Stomach (tissue), 4 donors: Measurements from ENCODE around the gene TMEM72.

Experiments
- POLR2A ChIP-seq, 4 donors: fragments of 450-650 bp; IDR thresholded peaks; one replicate each; pipeline ENCODE4 v1.6.1; 2016; ENCODE audit warnings: antibody characterized with exemption in 4 of 4, control low read depth in 2 of 4, mild to moderate bottlenecking in 1 of 4, moderate library complexity in 1 of 4
- TF ChIP-seq, protein P1 (sequence below), 7 experiments: fragments of 450-650 bp in 4 of 7; fragments of 200-600 bp in 3 of 7; sonication (generic) in 3 of 7; IDR thresholded peaks; one replicate each; pipeline ENCODE4 v1.5.1; 2016 to 2019; ENCODE audit warnings: antibody characterized with exemption in 7 of 7, control low read depth in 2 of 7, mild to moderate bottlenecking in 1 of 7

DNA sequence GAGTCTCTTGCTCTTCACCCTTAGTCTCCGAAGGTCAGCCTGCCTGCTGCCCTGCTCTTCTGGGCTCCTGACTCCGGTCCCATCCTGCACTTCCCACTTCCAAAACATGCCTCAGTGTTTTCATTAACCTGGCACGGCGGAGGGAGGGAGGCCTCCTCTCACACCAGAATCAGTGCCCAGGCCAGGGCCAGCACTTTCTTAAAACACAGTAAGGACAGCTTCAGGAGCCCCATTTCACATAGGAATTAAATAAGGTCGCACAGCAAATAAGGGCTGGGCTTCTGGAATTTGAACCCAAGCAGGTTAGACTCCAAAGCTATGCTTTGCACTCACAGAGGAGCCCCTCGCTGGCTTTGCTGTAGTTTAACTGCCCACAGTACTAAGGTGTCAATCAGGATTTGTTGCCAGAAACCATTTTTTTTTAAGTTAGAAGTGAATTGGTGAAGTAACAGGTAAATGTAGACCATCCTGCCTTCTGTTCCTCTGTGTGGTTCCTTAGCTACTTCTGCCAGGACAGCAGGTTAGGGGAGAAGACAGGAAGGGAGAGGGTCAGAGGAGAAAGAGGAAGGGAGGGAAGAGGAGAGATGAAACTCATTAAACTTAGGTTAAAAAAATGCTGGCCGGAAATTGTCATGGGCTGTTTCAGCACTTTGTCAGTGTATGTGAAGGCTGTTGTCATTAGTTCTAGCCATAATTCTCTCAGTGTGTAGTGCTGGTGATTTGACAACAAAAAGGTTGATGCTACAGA lies 49.5 kb downstream of the TMEM72 start:
- no peak for TF ChIP-seq POLR2A (IDR thresholded peaks at IDR 0.05)
- TF ChIP-seq, protein P1, sequence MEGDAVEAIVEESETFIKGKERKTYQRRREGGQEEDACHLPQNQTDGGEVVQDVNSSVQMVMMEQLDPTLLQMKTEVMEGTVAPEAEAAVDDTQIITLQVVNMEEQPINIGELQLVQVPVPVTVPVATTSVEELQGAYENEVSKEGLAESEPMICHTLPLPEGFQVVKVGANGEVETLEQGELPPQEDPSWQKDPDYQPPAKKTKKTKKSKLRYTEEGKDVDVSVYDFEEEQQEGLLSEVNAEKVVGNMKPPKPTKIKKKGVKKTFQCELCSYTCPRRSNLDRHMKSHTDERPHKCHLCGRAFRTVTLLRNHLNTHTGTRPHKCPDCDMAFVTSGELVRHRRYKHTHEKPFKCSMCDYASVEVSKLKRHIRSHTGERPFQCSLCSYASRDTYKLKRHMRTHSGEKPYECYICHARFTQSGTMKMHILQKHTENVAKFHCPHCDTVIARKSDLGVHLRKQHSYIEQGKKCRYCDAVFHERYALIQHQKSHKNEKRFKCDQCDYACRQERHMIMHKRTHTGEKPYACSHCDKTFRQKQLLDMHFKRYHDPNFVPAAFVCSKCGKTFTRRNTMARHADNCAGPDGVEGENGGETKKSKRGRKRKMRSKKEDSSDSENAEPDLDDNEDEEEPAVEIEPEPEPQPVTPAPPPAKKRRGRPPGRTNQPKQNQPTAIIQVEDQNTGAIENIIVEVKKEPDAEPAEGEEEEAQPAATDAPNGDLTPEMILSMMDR (IDR thresholded peaks at IDR 0.05): no peak
